Measurements from ENCODE around the gene SP100. TPM values are rescaled to one million over a fixed set of nuclear protein-coding genes. Genes with fewer than 3 reads are reported as not detected.

The SP100 gene
- total and polyA plus RNA-seq, 2 of the 4 experiments (the other 2 are of a cell fraction) = 50.6 to 69.0 TPM

- no peak for ATAC-seq (ENCODE audit: low read depth)
- TF ChIP-seq, protein P1, sequence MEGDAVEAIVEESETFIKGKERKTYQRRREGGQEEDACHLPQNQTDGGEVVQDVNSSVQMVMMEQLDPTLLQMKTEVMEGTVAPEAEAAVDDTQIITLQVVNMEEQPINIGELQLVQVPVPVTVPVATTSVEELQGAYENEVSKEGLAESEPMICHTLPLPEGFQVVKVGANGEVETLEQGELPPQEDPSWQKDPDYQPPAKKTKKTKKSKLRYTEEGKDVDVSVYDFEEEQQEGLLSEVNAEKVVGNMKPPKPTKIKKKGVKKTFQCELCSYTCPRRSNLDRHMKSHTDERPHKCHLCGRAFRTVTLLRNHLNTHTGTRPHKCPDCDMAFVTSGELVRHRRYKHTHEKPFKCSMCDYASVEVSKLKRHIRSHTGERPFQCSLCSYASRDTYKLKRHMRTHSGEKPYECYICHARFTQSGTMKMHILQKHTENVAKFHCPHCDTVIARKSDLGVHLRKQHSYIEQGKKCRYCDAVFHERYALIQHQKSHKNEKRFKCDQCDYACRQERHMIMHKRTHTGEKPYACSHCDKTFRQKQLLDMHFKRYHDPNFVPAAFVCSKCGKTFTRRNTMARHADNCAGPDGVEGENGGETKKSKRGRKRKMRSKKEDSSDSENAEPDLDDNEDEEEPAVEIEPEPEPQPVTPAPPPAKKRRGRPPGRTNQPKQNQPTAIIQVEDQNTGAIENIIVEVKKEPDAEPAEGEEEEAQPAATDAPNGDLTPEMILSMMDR (conservative IDR thresholded peaks at IDR 0.05; ENCODE audit: low read depth, low read length) = no peak
- TF ChIP-seq RFX5 (IDR thresholded peaks at IDR 0.05; ENCODE audit: low read depth, low read length) (no peak), CEBPB (IDR thresholded peaks at IDR 0.05; ENCODE audit: low read depth, low read length) (peak; percentile 87), NFE2L2 (IDR thresholded peaks at IDR 0.05; ENCODE audit: low read depth, low read length) (no peak)
- DNase-seq = peak; percentile 55
- no peaks in the 10 kb centered on the region for H3K79me1 ChIP-seq (ENCODE audit: low read depth in 1 of 2, low read length in 2 of 2)
- H2BK5ac ChIP-seq (ENCODE audit: low read depth, low read length, poor library complexity, severe bottlenecking) = no peak overlapping the region
- in situ Hi-C loops (cut with MboI; ENCODE audit: low sequenced_read_pairs) = no loop called here
- intact Hi-C loops (cut with micrococcal nuclease) = no loop called here
- no peaks in the 10 kb centered on the region for H3K4me1 ChIP-seq (ENCODE audit: control insufficient read depth, insufficient read depth, low read length)
- no peak overlapping the region for H2AFZ ChIP-seq (replicated peaks; ENCODE audit: low read length, poor library complexity)
- H2BK120ac ChIP-seq (ENCODE audit: low read depth, low read length) = no peak overlapping the region
- no peak overlapping the region for H3K9ac ChIP-seq (ENCODE audit: low read depth, low read length)
- no peak overlapping the region for H4K5ac ChIP-seq (ENCODE audit: low read depth, low read length)
- H2AK9ac ChIP-seq (replicated peaks; ENCODE audit: low read depth, low read length, poor library complexity) = no peak overlapping the region
- H4K20me1 ChIP-seq (ENCODE audit: insufficient read depth, low read length) = no peaks in the 10 kb centered on the region
- dilution Hi-C loops (cut with HindIII; ENCODE audit: low sequenced_read_pairs, unreplicated experiment) = no loop called here
- BruUV-seq (replicated peaks) = no TSS peak
- H2BK15ac ChIP-seq (ENCODE audit: low read depth, low read length) = no peak overlapping the region
- H2BK20ac ChIP-seq (ENCODE audit: low read depth, low read length) = no peak overlapping the region
- H3K36me3 ChIP-seq (ENCODE audit: control insufficient read depth, insufficient read depth, low read length) = no peaks in the 10 kb centered on the region
- no peak overlapping the region for H4K8ac ChIP-seq (ENCODE audit: low read depth in 2 of 2, low read length in 2 of 2)
- H3K18ac ChIP-seq (ENCODE audit: low read depth, low read length) = no peak overlapping the region
- no peak overlapping the region for H3K27ac ChIP-seq (ENCODE audit: insufficient read depth, low read length)
- no peak overlapping the region for H3K23ac ChIP-seq (ENCODE audit: low read depth, low read length)
- H3K27me3 ChIP-seq (ENCODE audit: control insufficient read depth, insufficient read depth, low read length) = no peaks in the 10 kb centered on the region
- H3K14ac ChIP-seq (replicated peaks; ENCODE audit: low read depth, low read length) = no peak overlapping the region
- ChIA-PET POLR2A (ENCODE audit: unreplicated experiment) (no interaction called here), CTCF (no interaction called here)
- H3K4me2 ChIP-seq (ENCODE audit: low read depth, low read length) = no peak overlapping the region
- no peak overlapping the region for H3K56ac ChIP-seq (ENCODE audit: extremely low read depth, insufficient read depth, low read length)
- peaks cover 9% of the 10 kb centered on the region for H3K9me3 ChIP-seq (ENCODE audit: control insufficient read depth, insufficient read depth, low read length)
- no peak overlapping the region for H4K91ac ChIP-seq (ENCODE audit: insufficient read depth, low read depth, low read length)
- H2AK5ac ChIP-seq (ENCODE audit: low read depth, low read length) = no peak overlapping the region
- H3K9me1 ChIP-seq (ENCODE audit: insufficient read depth, low read length) = no peaks in the 10 kb centered on the region
- no peak overlapping the region for H3K4ac ChIP-seq (ENCODE audit: low read depth, low read length)
- H3K4me3 ChIP-seq (ENCODE audit: insufficient read depth, low read depth, low read length) = no peak overlapping the region
These were observed 104.8 kb downstream of the SP100 start for GRCh38 chr2:230520875-230521155.
